Eye (tissue), 1 donor: Measurements from ENCODE around the gene CABCOCO1.

Source experiments
- DNase-seq: peaks from one replicate; pipeline ENCODE4 v3.0.0-alpha.2; 2015

Gene CABCOCO1

DNA sequence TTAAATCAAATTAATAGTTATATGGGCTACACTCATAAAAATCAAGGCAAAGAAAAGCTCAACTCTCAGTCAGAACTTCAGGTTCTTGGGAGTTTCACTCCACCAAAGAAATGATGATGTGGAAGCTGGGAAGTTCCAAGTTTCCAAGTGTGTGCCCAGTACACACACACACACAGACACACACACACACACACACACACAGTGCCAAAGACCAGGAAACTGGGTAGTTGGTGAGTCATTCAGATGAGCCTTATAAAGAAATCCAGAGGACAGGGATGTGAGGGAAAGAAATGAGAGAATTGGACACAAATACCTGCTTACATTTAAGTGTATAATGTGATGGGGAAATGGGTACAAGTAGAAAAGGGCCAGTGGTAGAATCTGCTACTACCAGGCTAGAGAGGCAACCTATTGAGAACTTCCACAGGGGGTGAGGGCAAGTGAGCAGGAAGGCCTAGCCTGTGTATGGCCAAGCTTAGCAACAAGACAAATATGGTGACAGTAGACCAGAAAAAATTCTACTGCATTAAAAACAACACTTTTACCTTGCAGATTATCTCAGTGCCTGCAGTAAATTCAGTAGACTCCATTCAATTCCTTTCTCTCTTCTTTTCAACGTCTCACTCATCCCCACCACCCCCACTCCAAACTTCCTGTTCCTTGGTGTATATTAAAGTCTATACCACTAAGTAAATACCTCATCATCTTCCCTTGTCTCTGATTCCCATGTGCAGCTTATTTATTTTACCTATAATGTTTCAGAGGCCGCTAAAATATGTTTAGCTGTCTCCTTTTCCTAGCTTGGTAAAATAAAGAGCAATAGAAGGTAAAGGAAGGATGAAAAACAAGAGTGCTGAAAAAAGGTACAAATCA, 95.0 kb downstream of the CABCOCO1 start:
- no peak for DNase-seq

DNA sequence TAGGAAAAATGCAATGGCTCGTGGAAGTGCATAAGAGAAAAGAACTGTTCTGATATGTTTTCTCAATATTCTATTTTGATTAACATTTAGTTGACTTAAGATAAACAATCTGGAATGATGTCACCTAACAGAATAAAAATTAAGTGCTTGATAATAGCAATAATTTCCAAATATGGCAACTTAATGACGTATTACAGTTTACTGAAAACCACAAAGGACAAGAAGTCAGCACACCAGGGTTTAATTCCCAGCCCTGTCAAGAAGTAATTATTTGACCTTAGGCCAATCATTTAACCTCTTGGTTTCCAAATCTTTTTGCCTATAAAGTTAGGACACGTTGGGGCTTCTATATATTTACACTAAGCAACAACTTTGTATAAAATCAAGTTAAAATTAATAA, 95.7 kb downstream of the CABCOCO1 start:
- no peak for DNase-seq

DNA sequence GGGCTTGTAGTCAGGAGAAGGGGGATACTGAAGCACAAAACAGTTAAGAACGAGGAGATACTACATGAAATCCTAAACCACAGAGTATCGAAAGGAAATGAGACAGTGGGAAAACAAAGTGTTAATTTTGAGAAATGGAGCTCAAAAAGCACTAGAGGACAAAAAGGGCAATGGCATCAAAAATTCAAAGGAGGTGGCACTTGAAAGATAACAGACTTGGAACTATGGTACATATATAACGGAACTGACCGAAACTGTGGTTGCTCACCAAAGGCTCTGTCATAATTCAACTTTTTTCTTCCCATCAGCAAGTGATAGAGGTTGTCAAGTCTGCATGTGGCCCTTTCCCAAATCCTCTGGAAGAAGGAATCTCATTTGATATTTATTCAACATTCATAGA, 97.0 kb downstream of the CABCOCO1 start:
- no peak for DNase-seq

DNA sequence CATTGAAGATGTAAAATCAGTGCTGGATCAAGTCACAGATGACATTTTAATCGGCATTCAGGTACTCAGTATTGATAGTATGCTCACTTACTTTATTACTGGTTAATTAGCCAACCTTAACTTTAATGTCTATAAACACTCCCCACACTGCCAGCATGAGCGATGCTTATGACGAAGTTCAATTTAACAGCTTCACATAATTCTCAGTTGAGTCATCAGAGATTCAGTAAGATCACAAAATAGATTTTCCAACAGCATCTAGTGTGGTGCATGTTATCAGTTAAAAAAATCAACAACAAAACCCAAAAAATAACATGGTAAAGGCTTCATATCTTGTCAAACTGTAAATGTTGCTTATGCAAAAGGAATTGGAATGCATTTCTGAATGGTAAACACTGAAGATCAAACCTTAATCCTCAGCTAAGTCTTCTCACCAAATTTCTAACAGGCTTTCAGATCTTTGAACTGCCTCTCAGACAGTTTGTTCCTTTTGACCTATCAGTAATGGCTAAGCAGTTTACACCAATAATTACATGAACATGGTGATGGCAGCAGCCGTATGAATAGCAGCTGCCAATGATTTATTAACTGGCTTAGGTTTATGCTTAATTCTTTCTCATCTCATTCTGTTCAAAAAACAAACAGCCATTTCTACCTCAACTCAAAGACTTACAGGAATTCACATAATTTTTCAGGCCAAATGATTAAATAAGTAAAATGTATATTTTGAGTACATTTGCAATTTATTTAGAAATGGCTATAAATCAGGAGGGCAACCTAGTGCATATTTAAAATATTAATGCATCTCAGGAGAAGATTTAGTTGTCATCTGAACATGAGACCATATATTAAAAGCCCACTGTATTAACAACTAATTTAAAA, 98.5 kb downstream of the CABCOCO1 start:
- DNase-seq: no peak

DNA sequence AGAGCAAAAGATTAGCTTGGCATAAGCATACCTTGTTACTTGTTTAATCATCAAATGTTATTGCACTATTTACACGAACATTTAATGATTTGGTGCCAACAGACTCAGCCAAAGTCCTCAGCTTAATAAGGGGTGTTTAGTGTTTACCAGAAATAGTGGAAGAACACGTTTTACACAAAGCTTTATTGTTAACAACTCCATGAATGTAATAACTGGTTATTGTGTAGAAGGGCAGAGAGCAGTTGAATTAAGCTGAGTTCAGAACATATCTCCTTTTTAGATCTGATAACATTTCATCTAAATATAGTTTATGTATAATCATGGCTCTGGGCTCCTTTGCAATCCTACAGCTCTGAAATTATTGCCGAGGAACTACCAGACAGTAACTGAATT, 99.1 kb downstream of the CABCOCO1 start:
- no peak for DNase-seq

DNA sequence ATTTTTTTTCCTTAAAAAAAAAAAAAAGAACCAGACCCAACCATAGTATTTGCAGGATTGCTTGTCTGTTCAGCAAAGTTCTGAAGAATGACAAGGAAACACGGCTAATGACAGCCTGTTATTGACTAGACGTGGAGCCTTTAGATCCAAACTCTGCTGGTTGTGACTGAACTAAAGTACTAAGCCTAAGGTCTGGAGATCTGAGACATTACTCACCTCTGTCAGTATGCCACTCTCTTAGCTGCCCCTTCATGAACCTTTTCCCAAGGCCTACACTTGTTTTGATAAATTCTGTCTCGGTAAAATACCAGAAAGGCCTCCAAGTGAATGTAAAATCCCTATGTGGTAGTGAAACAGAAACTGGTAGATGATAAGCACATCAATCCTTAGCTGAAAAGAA, 101.0 kb downstream of the CABCOCO1 start:
- no peak for DNase-seq

DNA sequence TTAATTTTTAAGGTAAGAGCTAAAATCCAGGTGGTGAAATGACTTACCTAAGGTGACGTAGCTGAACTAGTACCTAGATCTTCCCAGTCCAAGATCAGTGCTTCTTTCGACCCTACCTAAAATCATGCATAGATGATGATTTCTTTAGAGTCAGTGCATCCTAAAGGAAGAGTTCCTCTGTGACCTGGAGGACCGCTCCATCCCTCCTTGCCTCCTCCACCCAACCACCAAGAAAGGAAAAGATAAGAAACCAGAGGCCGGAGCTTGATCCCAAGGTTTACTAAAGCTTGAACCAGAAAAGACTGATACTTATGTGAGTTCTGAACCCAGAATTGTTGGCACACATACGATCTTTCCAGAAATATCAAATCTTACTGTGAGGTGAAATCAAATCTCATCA, 101.8 kb downstream of the CABCOCO1 start:
- DNase-seq: no peak

DNA sequence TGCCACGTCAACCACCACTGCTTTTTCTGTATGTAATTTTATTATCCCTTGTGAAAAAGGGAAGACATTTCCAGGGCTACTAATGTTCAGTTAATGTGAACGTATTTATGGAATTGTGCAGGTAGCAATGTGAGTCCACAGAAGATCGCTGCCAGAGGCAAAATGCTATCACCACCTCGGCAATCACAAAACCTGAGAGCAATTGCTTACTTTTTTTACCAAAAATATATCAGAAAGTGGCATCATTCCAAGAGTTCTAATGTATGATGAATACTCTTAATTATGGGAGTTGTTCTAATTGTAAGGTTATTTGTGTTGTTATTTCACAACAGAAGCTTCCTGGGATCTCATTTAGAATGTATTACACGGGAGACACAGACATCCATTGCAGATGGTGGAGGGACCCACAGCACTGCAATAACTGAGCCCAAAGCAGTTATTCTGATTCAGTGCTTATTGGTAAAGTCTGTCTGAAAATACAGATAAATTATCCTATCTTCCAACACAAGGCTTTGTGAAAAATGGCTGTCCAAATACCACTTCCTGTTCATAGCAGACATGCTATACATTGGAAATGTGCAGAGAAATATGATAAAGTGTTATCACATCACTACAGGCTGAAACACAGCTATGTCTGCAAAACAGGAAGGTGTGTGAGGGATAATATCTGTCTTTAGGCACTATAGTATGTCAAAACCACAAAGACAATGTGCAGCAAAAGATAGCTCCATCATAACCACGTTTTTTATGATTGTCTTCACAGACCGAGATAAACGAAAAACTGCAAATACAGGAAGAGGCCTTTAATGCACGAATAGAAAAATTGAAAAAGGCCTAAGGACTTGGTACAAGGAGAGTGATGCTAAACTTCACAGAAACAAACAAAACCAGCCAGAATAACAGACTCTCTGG, 102.7 kb downstream of the CABCOCO1 start:
- DNase-seq: no peak

DNA sequence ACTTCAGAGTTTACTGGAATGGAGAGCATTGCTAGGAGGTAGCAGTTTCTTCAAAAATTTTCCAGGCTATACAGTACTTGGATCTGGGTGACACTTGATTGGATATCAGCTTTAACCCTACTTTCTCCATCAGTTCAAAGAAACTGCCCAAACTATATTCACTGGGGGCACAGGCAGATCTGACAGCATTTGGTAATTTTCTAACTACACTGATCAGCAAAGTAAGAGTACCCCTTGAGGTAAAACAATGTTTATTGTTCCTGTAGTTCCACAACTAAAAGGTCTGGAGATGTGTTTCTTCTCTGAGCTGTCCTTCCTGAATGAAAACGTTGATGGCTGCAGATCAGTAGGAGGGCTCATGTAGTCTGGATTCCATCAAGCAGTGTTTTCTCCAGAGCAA, 104.2 kb downstream of the CABCOCO1 start:
- DNase-seq: no peak

DNA sequence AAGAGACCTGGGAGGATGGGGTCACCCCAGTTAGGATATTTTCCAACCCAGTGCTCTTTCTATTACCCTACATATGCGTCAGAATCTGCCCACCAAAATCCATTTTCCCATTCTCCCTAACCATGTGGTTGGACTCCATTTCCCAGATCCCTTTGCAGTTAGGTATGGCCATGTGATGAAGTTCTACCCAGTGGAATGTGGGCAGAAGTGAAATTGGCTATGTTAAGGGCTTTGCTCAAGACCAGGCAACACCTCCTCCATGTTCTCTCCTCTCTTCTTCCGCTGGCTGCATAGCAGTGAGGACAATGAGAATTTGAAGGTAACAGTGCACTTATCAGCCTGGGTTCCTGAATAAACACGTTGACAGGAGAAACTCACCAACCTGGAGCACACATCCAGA, 111.3 kb downstream of the CABCOCO1 start:
- no peak for DNase-seq

DNA sequence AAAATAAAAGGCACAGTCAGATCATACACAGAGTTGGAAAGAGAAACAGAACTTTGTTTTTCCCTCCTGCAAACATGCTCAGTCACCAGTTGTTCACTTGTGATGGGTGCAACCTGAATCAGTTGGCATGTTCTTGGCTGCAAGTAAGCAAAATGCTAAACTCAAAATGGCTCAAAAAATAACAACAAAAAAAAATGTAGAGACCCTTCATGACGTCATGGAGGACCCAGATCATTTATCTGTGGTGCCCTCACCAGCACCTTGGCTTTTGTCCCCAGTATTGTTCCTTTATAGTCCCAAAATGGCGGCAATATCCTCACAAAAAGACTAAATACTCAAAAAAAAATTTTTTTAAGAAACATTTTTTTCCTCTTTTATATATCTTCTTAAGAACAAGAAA, 112.4 kb downstream of the CABCOCO1 start:
- DNase-seq: no peak

DNA sequence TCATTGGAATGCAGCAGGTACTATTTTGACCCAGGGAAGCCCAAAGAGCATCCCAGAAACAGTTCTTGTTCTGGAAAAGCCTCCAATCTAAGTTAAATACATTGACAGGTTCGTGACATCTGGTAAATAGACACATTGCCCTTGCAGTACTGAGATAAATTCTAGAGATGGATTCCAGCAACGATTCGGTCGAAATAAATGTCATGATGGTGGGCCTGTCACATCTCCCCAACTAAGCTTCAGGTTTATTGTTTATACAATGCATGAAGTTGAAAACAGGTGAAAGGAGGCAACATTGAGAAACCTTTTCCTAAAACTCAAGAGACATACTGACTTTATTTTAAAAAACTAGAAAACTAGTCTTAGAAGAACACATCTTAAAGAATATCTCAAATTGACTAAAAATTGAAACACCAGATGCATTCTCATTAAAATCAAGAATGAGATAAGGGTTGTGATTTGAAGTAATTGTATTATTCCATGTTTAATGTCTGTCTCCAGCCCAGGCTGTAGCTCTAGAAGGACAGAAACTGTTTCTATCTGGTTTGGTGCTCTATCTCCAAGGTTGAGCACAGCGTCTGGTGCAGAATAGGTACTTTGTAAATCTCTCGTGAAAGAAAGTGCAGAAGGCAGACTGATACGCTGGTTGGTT, 114.0 kb downstream of the CABCOCO1 start:
- DNase-seq: no peak

DNA sequence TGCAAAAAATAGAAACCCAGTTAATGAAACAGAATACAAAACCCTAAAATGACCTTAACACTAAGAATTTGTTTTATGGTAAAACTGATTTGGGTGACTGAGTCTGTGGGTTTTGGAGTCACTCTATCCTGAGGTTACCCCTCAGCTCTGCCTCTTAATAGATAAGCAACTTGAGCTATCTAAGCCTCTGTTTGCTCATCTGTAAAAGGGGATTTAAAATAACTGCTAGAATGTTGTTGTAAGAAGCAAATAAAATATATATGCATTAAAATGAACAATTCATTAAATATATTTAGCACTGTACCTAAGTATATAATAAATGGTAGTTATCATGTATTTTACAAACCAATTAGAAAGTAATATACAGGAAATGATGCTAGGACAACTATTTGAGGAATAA, 115.4 kb downstream of the CABCOCO1 start:
- DNase-seq: no peak

DNA sequence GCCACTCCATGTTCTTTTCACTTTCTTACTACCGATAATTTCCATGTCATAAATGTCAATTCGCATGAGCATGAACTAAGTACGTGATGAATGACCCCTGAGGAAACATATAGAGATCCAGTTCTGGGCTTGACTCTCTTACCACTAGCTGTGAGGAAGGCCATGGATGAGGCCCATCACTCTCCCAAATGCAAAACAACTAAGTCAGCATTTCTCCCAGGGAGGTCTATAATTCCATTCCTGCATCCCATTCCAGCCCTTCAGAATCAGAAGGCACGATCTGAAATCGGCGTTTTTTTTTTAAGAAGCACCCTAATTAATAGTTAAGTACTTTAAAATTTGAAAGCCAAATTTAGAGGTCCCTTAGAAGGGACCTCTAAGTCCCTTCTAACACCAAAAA, 116.5 kb downstream of the CABCOCO1 start:
- DNase-seq: no peak

DNA sequence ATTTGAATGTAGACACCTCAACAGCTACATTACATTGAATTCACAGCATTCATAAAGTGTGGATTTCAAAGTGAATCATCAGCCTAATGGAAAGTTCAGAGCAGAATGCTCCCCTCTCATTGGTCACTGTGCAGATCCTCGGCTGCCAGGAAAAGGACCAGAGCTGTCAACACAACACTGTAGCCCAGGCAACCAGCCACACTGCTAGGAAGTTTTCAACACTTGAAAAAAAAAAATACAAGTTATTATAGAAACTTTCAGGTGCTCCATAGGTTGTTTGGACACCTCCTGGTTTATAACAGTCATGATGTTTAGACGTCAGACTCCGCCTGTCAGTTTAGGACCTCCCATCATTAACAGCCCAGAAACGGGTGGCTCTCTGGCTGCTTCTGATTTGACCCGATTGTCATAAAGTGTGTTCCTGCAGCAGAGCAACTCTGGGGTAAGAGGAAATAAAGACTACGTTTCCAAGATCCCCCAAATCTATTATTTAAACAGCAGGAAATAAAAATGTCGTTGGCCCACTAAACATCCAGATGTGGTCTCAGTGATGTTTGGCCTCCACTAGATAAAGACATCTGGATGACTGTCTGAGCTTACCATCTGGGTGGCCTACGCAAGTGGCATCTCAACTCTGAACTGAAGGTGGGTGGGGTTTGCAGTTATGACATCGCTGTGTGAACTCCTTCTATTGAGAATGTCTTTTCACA, 117.4 kb downstream of the CABCOCO1 start:
- DNase-seq: no peak

DNA sequence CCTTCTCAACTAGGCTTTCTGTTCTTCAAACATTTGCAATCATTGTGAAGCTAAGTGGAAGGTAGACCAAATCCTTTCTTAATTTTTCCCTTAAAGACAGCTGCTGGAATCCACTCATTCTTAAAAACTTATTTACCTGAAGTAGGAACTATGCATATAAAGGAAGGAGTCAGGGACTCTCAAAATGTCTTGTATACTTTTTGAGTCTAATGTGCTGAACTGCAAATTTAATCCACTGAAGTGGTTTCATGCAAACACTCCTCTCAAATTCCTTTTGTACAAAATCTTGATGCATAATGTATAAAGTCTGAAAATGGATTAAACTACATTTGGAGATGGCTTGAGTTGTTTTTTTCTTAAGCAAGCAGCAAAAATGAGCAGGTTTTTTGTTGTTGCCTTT, 118.0 kb downstream of the CABCOCO1 start:
- DNase-seq: no peak

DNA sequence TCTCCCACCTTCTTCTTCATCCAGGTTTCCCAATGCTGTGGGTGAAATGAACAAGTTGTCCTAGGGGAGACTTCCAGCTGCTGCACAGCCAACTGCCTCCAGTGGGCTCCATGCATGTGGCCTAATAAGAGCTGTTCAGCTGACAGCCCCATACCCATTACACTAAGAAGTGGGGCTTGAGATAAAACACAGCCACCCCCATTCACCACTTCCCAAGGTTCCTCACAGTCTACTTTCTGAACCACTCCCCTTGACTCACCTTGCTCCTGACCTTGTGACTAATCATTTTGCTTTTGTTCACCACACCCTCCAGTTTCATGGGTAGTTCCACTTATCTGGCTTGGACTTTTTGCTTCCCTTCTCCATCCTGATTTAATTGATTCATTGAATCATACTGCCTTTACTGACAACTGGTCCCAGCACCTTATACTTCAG, 119.3 kb downstream of the CABCOCO1 start:
- DNase-seq: no peak

DNA sequence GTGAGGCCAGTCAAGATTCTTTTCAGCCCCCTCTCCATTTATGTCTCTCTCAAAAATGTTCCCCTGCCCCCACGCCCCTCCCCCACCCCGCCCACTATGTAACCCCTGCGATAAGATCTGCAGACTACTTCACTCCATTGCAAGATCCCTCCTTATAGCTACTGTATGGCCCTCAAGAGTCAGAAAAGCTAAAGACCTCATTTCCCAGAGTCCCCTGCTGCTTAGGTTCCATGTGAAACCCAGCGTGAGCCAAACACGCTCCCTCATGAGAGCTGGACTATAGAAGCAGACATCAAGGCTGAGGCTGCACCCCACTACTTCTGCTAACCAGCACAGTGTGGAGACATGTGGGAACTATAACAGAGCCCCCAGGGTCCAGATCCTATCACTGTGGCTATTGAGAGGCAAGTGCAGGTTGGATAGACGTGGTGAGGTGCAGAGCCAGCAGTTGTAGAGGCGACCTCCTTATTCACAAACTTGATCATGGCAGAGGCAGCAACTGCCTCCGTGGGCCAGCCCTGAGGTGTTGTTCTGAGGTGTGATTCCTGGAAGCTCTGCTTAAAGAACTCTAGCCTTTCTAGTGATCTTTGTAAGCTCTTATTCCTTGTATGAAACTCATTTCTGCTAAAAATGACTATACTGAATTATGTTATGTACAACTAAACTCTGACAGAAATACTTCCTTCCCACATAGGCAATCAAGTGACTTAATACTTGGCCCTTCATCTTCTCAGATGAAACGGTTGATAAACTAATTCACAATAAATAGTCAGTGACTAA, 121.8 kb downstream of the CABCOCO1 start:
- DNase-seq: no peak

DNA sequence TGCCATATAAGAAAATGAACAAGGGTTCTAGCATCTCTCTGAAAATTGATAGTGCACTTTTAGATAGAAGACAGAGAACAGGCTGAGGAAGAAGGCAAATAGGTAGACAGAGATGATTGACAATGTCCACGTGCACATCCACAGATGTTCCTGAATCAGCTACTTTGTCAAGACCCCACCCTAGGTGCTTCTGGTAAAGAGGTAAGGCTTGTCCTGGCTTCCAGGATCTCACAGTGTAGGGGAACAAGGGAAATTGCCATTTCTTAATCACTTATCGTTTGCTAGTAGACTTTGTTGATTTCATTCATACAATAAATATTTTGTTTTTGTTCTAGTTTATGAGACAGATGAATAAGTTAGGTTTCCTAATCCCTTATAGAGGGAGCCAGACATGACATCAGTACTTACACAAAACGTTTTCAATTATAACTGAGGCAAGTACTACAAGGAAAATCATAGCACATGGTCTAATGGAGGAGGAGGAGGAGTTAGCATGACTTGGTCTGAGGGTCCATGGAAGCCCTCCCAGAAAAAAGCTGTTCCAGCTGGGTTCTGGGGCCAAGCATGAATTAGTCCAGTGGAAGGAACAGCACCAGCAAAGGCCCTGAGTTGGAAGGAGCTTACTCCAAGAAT, 122.9 kb downstream of the CABCOCO1 start:
- no peak for DNase-seq

DNA sequence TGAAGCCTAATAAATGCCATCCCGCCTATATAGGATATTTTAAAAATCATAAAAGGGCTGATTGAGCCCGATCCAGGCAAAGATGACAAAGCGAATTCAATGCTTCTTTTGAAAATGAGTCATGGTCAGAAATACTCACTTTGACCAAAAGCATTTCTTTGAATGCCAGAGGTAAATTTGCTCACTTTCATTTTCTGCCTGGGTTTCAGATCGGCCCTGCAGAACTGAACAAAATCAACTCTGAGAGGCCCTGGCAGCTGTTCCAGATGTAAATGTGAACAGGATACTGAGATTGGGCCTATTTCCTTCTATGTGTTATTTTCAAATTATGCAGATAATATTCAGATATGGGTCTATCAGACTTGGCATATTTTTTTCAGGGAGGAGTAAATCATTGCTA, 124.0 kb downstream of the CABCOCO1 start:
- no peak for DNase-seq
